ENCODE results near the gene MTRFR. TPM values are rescaled to one million over a fixed set of nuclear protein-coding genes. Genes with fewer than 3 reads are reported as not detected.

Gene MTRFR
- total RNA-seq, 1 experiment from 2014 or later = 15.7 TPM

- CTCF ChIA-PET = interaction anchor here (0.6 to 2.6 kb wide), 6 partner anchors 13 to 475 kb away, joined by 3 to 15 read pairs (median 3); partner anchors contain the start of genes MPHOSPH9 and MTRFR
- POLR2A ChIA-PET = interaction anchor here (1.9 to 2.7 kb wide), 2 partner anchors 36 to 97 kb away, joined by 7 to 15 read pairs; partner anchors contain the start of genes MPHOSPH9 and MTRFR
- no peak for ATAC-seq
- Mint-ChIP-seq H3K4me1 (peaks cover 35% of the 10 kb centered on the region), H3K36me3 (peaks cover 20% of the 10 kb centered on the region), H3K27me3 (ENCODE audit: low read depth) (no peaks in the 10 kb centered on the region), H3K27ac (peak overlapping the region; percentile 79), H3K4me3 (peak overlapping the region; percentile 31; the same call in 1 of the 2 replicates), H3K9me3 (no peaks in the 10 kb centered on the region)
- TF ChIP-seq ATF2 (CRISPR knock-in tag; IDR thresholded peaks at IDR 0.05; ENCODE audit: borderline replicate concordance, low read depth) = no peak
- TF ChIP-seq PRRX2 (CRISPR knock-in tag; IDR thresholded peaks at IDR 0.05) = no peak
- TF ChIP-seq ZMAT4 (CRISPR knock-in tag; IDR thresholded peaks at IDR 0.05) = no peak
- TF ChIP-seq ZNF512 (CRISPR knock-in tag; IDR thresholded peaks at IDR 0.05; ENCODE audit: borderline replicate concordance) = no peak
- no peak for TF ChIP-seq FOXK1 (CRISPR knock-in tag; IDR thresholded peaks at IDR 0.05)
- TF ChIP-seq SP1 (CRISPR knock-in tag; conservative IDR thresholded peaks at IDR 0.05) = no peak
- TF ChIP-seq HMGA2 (CRISPR knock-in tag; IDR thresholded peaks at IDR 0.05) = no peak
- TF ChIP-seq E2F5 (CRISPR knock-in tag; IDR thresholded peaks at IDR 0.05) = no peak
- no peak for TF ChIP-seq NR2C2 (CRISPR knock-in tag; IDR thresholded peaks at IDR 0.05)
- no peak for TF ChIP-seq ESRRA (CRISPR knock-in tag; IDR thresholded peaks at IDR 0.05; ENCODE audit: borderline replicate concordance)
- no peak for DNase-seq (ENCODE audit: low spot score)
These were observed 35.0 kb downstream of the MTRFR start for GRCh38 chr12:123267991-123268843.

GRCh38 chr12:123268850-123269249 is 35.6 kb downstream of the MTRFR start:
- no peaks in the 10 kb centered on the region for H3K9me3 Mint-ChIP-seq
- no peak for DNase-seq (ENCODE audit: low spot score)
- peaks cover 40% of the 10 kb centered on the region for H3K4me1 Mint-ChIP-seq
- peak overlapping the region; percentile 62 for H3K4me3 Mint-ChIP-seq
- peak overlapping the region; percentile 90 for H3K27ac Mint-ChIP-seq
- CTCF ChIA-PET = interaction anchor here (0.5 to 2.6 kb wide), 10 partner anchors 31 to 596 kb away, joined by 3 to 15 read pairs (median 4); partner anchors contain the start of genes MPHOSPH9 and MTRFR
- ATAC-seq = no peak
- POLR2A ChIA-PET = interaction anchor here (1.3 to 2.7 kb wide), 3 partner anchors 36 to 315 kb away, joined by 5 to 15 read pairs (median 7); partner anchors contain the start of genes MPHOSPH9, MTRFR and TMED2
- H3K36me3 Mint-ChIP-seq = peaks cover 15% of the 10 kb centered on the region
- no peaks in the 10 kb centered on the region for H3K27me3 Mint-ChIP-seq (ENCODE audit: low read depth)
- TF ChIP-seq GRHL2 (CRISPR knock-in tag; IDR thresholded peaks at IDR 0.05; ENCODE audit: insufficient replicate concordance, severe bottlenecking) (no peak), RORB (CRISPR knock-in tag; IDR thresholded peaks at IDR 0.05) (no peak), ZNF532 (CRISPR knock-in tag; IDR thresholded peaks at IDR 0.05; ENCODE audit: borderline replicate concordance) (no peak), CREB1 (CRISPR knock-in tag; IDR thresholded peaks at IDR 0.05) (no peak), ZNF281 (CRISPR knock-in tag; IDR thresholded peaks at IDR 0.05) (no peak), ZNF219 (CRISPR knock-in tag; IDR thresholded peaks at IDR 0.05; ENCODE audit: borderline replicate concordance) (no peak), ZNF671 (CRISPR knock-in tag; IDR thresholded peaks at IDR 0.05) (no peak), FOXK1 (CRISPR knock-in tag; IDR thresholded peaks at IDR 0.05) (no peak), TEAD1 (CRISPR knock-in tag; IDR thresholded peaks at IDR 0.05) (no peak), USF2 (CRISPR knock-in tag; IDR thresholded peaks at IDR 0.05) (no peak), ELF4 (CRISPR knock-in tag; IDR thresholded peaks at IDR 0.05; ENCODE audit: low read depth) (no peak), NR1H2 (CRISPR knock-in tag; IDR thresholded peaks at IDR 0.05) (no peak)

Measured in WTC11 (cell line).